Stimulated activated CD4-positive, alpha-beta T cell treated with anti-CD3 and anti-CD28 coated beads, Interleukin-15, amount 100 ng/mL, for 48 hours (primary cell): ENCODE measurements around the gene NUSAP1.
"Not testable (repeated sequence)": the region's sequence is repeated elsewhere in the genome, so short reads cannot be mapped to it uniquely, and the experiment has no call there.

Experiments used
- DNase-seq, 2 donors: peaks; one replicate each; pipeline ENCODE4 v3.0.0-alpha.2; 2020; ENCODE audit warnings: low read depth in 2 of 2

NUSAP1 gene

GRCh38 chr15:41411441-41411840 lies 78.8 kb downstream of the NUSAP1 start:
- DNase-seq: no peak

GRCh38 chr15:41416128-41416741 lies 83.6 kb downstream of the NUSAP1 start:
- DNase-seq: no peak

- peak; percentile 90 to 96 for DNase-seq
Measured at GRCh38 chr15:41416742-41417417, 84.2 kb downstream of the NUSAP1 start, which contains the start of gene RTF1. Gene RTF1 (plus strand): TSS chr15:41417095. CDS start chr15:41417116, 21 bp downstream.

GRCh38 chr15:41417418-41418195 lies 84.9 kb downstream of the NUSAP1 start:
- peak in 1 of 2 donors; percentile 6 for DNase-seq

- DNase-seq: no peak
Measured at GRCh38 chr15:41423979-41424659, 91.4 kb downstream of the NUSAP1 start.

- DNase-seq: no peak
Measured at GRCh38 chr15:41424809-41425208, 92.1 kb downstream of the NUSAP1 start.

- not testable (repeated sequence) for DNase-seq
Measured at GRCh38 chr15:41425907-41426306, 93.2 kb downstream of the NUSAP1 start.

GRCh38 chr15:41429003-41429890 lies 96.6 kb downstream of the NUSAP1 start:
- DNase-seq: no peak
